Fibroblast of lung (primary cell): ENCODE results near the gene RANBP3L.

Experiments used
- EZH2 ChIP-seq: IDR thresholded peaks from 2 replicates; pipeline ENCODE4 v1.5.1; 2012; ENCODE audit warnings: low read length, control low read depth, mild to moderate bottlenecking; ENCODE audit errors: missing control alignments
- TF ChIP-seq, protein P1 (sequence below), 2 donors: IDR thresholded peaks in 1 of 2; conservative IDR thresholded peaks in 1 of 2; 1 replicate in 1 of 2; 2 replicates in 1 of 2; pipeline ENCODE4 v1.5.1; 2011 to 2012; ENCODE audit warnings: low read length in 2 of 2, control low read depth in 1 of 2, inconsistent platforms in 1 of 2, low read depth in 1 of 2, mild to moderate bottlenecking in 1 of 2

GRCh38 chr5:36297653-36298052 lies 4.0 kb downstream of the RANBP3L start:
- TF ChIP-seq, protein P1, sequence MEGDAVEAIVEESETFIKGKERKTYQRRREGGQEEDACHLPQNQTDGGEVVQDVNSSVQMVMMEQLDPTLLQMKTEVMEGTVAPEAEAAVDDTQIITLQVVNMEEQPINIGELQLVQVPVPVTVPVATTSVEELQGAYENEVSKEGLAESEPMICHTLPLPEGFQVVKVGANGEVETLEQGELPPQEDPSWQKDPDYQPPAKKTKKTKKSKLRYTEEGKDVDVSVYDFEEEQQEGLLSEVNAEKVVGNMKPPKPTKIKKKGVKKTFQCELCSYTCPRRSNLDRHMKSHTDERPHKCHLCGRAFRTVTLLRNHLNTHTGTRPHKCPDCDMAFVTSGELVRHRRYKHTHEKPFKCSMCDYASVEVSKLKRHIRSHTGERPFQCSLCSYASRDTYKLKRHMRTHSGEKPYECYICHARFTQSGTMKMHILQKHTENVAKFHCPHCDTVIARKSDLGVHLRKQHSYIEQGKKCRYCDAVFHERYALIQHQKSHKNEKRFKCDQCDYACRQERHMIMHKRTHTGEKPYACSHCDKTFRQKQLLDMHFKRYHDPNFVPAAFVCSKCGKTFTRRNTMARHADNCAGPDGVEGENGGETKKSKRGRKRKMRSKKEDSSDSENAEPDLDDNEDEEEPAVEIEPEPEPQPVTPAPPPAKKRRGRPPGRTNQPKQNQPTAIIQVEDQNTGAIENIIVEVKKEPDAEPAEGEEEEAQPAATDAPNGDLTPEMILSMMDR (conservative IDR thresholded peaks at IDR 0.05 in 1 of 2, IDR thresholded peaks at IDR 0.05 in 1 of 2; ENCODE audit: low read depth in 1 of 2, low read length in 2 of 2): no peak
- TF ChIP-seq EZH2: no peak
